ENCODE data around the gene RAB3GAP1. TPM values are rescaled to one million over a fixed set of nuclear protein-coding genes. Genes with fewer than 3 reads are reported as not detected.

Gene RAB3GAP1
- polyA plus RNA-seq, 1 of the 3 experiments (the other 2 are of a cell fraction) = 10.9 TPM

GRCh38 chr2:135059577-135059976, 7.5 kb downstream of the RAB3GAP1 start:
- no peak for DNase-seq
- Histone ChIP-seq H3K9me3 (0 out of 2 replicates have a peak, but pooled peaks cover 4% of the 10 kb centered on the region), H3K4me2 (no peak overlapping the region), H3K9me2 (no peaks in the 10 kb centered on the region), H3K36me3 (replicated peaks in 1 of 2; ENCODE audit: control insufficient read depth in 1 of 2, insufficient read depth in 2 of 2, low read length in 1 of 2) (peaks cover 40 to 70% of the 10 kb centered on the region in 2 experiments), H3K4me3 (ENCODE audit: low read depth in 2 of 2, low read length in 1 of 2) (no peak overlapping the region), H2AFZ (ENCODE audit: low read depth) (no peak overlapping the region), H3K27me3 (ENCODE audit: insufficient read depth) (no peaks in the 10 kb centered on the region), H3K9ac (no peak overlapping the region), H4K20me1 (ENCODE audit: insufficient read depth) (peaks cover 6% of the 10 kb centered on the region; the same call in 1 of the 2 replicates), H3K27ac (ENCODE audit: low read depth in 2 of 2, low read length in 1 of 2) (no peak overlapping the region), H3F3A (replicated peaks; ENCODE audit: insufficient read depth) (peaks cover 18% of the 10 kb centered on the region), H3K79me2 (ENCODE audit: insufficient read depth) (peaks cover 99% of the 10 kb centered on the region), H3K4me1 (ENCODE audit: control insufficient read depth in 1 of 2, insufficient read depth in 2 of 2, low read depth in 1 of 2, low read length in 1 of 2) (peaks cover 0 to 8% of the 10 kb centered on the region in 2 experiments; a peak in 3 of 4 replicates)
- no peak for TF ChIP-seq ZBTB33 (IDR thresholded peaks at IDR 0.05; ENCODE audit: borderline replicate concordance, low read depth)
- TF ChIP-seq EP300 (IDR thresholded peaks at IDR 0.05; ENCODE audit: borderline replicate concordance in 1 of 2, low read depth in 1 of 2, low read length in 1 of 2) = no peak
- no peak for TF ChIP-seq RXRA (IDR thresholded peaks at IDR 0.05; ENCODE audit: borderline replicate concordance, low read depth)
- no peak for TF ChIP-seq SIN3A (IDR thresholded peaks at IDR 0.05; ENCODE audit: borderline replicate concordance, low read depth, low read length)
- TF ChIP-seq EZH2phosphoT487 (IDR thresholded peaks at IDR 0.05; ENCODE audit: borderline replicate concordance, low read depth) = no peak
- no peak for TF ChIP-seq PBX3 (IDR thresholded peaks at IDR 0.05)
- TF ChIP-seq RFX5 (IDR thresholded peaks at IDR 0.05; ENCODE audit: low read length) = no peak
- no peak for TF ChIP-seq CHD2 (IDR thresholded peaks at IDR 0.05; ENCODE audit: low read length, partially characterized antibody)
- TF ChIP-seq MXI1 (IDR thresholded peaks at IDR 0.05; ENCODE audit: low read depth, low read length) = no peak
- no peak for TF ChIP-seq POLR2AphosphoS5 (IDR thresholded peaks at IDR 0.05; ENCODE audit: low read depth, low read length)
- no peak for TF ChIP-seq GABPA (IDR thresholded peaks at IDR 0.05; ENCODE audit: low read depth)
- TF ChIP-seq ELF1 (IDR thresholded peaks at IDR 0.05) = no peak
- ChIA-PET CTCF (no interaction called here), POLR2A (no interaction called here)

- H2AFZ ChIP-seq (ENCODE audit: low read depth) = no peak overlapping the region
- peaks cover 6% of the 10 kb centered on the region; the same call in 1 of the 2 replicates for H4K20me1 ChIP-seq (ENCODE audit: insufficient read depth)
- peaks cover 18% of the 10 kb centered on the region for H3F3A ChIP-seq (replicated peaks; ENCODE audit: insufficient read depth)
- ChIA-PET POLR2A (no interaction called here), CTCF (interaction anchor here (0.7 kb wide), 1 partner anchor 707 kb away, joined by 3 read pairs; no protein-coding TSS in a partner anchor)
- H3K79me2 ChIP-seq (ENCODE audit: insufficient read depth) = peaks cover 100% of the 10 kb centered on the region
- DNase-seq = no peak
- no peak overlapping the region for H3K27ac ChIP-seq (ENCODE audit: low read depth in 2 of 2, low read length in 1 of 2)
- no peaks in the 10 kb centered on the region for H3K9me2 ChIP-seq
- WGBS (ENCODE audit: low lambda C conversion rate) = 94% methylated on average over 1 of the region's 1 CpG
- no peaks in the 10 kb centered on the region for H3K27me3 ChIP-seq (ENCODE audit: insufficient read depth)
- no peak for TF ChIP-seq MEF2A (IDR thresholded peaks at IDR 0.05; ENCODE audit: borderline replicate concordance, low read depth)
- TF ChIP-seq IRF3 (IDR thresholded peaks at IDR 0.05; ENCODE audit: low read depth, low read length) = no peak
- TF ChIP-seq YY1 (IDR thresholded peaks at IDR 0.05; ENCODE audit: low read depth) = no peak
- TF ChIP-seq POLR2AphosphoS5 (IDR thresholded peaks at IDR 0.05; ENCODE audit: low read depth, low read length) = no peak
- TF ChIP-seq USF2 (IDR thresholded peaks at IDR 0.05; ENCODE audit: borderline replicate concordance, low read depth, low read length) = no peak
- no peak for TF ChIP-seq NFIC (IDR thresholded peaks at IDR 0.05; ENCODE audit: borderline replicate concordance)
- TF ChIP-seq SMC3 (IDR thresholded peaks at IDR 0.05; ENCODE audit: low read depth, low read length) = no peak
- no peak for TF ChIP-seq FOXM1 (IDR thresholded peaks at IDR 0.05; ENCODE audit: low read depth)
- TF ChIP-seq NRF1 (IDR thresholded peaks at IDR 0.05; ENCODE audit: low read depth, low read length) = no peak
- TF ChIP-seq GABPA (IDR thresholded peaks at IDR 0.05; ENCODE audit: low read depth) = no peak
- no peak for TF ChIP-seq CHD2 (IDR thresholded peaks at IDR 0.05; ENCODE audit: low read length, partially characterized antibody)
- TF ChIP-seq ZBTB33 (IDR thresholded peaks at IDR 0.05; ENCODE audit: borderline replicate concordance, low read depth) = no peak
- TF ChIP-seq RAD21 (IDR thresholded peaks at IDR 0.05; ENCODE audit: low read length) = no peak
- H3K4me3 ChIP-seq (ENCODE audit: low read depth in 2 of 2, low read length in 1 of 2) = no peak overlapping the region
- no peak overlapping the region for H3K4me2 ChIP-seq
- peaks cover 36 to 63% of the 10 kb centered on the region in 2 experiments for H3K36me3 ChIP-seq (replicated peaks in 1 of 2; ENCODE audit: control insufficient read depth in 1 of 2, insufficient read depth in 2 of 2, low read length in 1 of 2)
- H3K4me1 ChIP-seq (ENCODE audit: control insufficient read depth in 1 of 2, insufficient read depth in 2 of 2, low read depth in 1 of 2, low read length in 1 of 2) = no peaks in the 10 kb centered on the region
- no peak overlapping the region for H3K9ac ChIP-seq
- H3K9me3 ChIP-seq = 0 out of 2 replicates have a peak, but pooled peaks cover 4% of the 10 kb centered on the region
Observed at GRCh38 chr2:135063210-135063609, 11.1 kb downstream of the RAB3GAP1 start.

Data from SK-N-SH (cell line).